HuH-7.5 (cell line): ENCODE measurements around the gene WDR74.
"Not testable (repeated sequence)": the region's sequence is repeated elsewhere in the genome, so short reads cannot be mapped to it uniquely, and the experiment has no call there.

ENCODE experiments used
- DNase-seq: peaks from one replicate; pipeline ENCODE4 v3.0.0; 2011; ENCODE audit warnings: low spot score

Gene WDR74

DNA sequence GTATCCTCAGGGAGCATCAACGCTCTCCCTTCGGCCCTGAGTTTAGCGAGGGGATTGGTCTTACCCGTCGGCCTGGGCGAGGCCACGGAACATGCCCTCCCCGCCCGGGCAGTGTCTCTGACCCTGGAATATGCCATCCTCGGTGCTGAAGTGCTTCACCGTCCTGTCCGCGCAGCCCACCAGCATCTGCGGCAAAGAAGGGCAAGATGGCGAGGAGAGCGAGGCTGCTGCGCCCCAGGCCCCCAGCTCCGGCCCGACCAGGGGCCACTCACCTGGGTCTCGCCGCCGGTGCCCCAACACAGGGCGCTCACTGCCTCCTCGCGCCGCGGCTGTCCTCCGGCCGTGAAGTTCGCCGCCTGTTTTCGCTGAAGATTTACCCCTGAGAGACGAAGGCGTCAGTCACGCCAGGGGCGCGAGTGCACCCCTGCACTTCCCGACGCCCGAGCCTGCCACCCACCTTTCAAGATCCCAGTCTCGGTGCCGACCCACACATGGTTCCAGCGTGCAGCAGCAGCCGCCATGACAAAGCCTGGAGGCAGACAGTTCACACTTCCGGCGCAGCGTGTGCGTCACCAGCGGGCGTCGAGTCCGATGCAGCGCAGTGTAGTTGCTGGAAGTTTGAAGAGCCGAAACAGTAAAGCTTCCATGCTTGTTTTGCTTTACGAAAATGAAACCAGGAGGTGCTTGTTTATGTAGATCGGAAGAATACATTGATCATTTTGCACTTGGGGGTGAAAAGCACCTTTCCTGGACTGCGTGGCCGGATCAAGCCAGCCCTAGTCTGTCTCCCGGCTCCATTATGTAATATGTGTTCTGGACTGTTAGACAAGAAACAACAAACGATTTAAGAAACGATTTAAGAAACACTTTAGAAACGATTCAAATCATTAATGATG, at the start of gene WDR74:
TSS of gene WDR74 (minus strand) at position 541 of the 896 bp plus-strand sequence. CDS start at position 521, 20 bp downstream.
- peak; percentile 69 for DNase-seq

DNA sequence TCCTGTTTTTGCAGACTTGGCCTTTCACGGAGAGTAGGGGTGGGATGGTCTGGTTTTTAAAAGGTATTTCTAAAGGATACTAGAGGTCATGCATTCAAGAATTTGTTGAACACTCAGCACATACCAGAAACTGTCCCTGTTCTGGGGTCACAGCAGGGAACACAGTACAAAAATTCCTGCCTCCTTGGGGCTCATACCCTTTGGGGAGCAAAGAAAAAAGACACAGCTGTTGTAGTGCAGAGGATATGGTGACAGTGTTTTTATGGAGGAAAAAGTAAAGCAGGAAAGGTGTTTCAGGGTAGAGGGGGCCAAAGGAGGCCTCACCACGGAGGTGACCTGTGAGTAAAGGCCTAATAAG, 49.7 kb upstream of the WDR74 start:
- no peak for DNase-seq

DNA sequence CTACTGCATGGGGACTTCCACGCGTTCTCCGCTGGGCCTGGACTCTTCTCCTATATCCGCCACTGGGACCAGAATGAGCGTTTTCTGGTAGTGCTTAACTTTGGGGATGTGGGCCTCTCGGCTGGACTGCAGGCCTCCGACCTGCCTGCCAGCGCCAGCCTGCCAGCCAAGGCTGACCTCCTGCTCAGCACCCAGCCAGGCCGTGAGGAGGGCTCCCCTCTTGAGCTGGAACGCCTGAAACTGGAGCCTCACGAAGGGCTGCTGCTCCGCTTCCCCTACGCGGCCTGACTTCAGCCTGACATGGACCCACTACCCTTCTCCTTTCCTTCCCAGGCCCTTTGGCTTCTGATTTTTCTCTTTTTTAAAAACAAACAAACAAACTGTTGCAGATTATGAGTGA, 49.0 kb upstream of the WDR74 start:
- DNase-seq = no peak

DNA sequence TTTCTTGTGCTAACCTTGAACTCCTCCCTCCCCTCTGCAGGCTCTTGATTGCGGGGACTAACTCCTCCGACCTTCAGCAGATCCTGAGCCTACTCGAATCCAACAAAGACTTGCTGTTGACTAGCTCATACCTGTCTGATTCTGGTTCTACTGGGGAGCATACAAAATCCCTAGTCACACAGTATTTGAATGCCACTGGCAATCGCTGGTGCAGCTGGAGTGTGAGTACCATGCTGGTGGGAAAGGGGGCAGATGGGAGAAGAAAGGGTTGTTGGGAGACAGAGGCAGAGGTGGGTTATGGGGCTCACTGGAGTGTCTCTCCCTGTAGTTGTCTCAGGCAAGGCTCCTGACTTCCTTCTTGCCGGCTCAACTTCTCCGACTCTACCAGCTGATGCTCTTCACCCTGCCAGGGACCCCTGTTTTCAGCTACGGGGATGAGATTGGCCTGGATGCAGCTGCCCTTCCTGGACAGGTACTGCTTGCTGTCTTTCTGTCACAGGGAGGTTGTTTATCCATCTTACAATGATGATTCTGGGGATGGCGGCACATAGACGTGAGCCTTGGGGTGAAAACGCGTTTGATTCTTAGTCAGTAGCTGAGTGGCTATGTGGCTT, 45.9 kb upstream of the WDR74 start:
- DNase-seq = no peak

DNA sequence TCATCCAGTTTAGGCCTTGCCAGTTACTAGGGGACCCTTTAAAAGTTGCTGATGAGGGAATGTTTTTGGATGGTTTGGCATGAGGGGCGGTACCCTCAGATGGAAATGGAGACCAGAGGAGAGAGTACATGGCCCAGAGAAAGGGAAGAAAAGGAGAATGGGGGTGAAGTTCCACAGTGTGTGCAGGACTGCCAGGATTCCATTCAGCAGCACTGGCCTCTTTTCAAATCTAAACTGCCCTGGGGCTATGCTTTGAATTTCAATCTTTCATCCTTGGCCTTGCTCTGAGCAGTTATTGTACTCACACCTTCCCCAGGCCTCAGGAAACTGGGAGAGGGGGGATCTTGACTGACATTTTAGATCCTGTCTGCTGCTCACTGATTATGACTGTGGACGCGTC, 44.3 kb upstream of the WDR74 start:
- DNase-seq = no peak

DNA sequence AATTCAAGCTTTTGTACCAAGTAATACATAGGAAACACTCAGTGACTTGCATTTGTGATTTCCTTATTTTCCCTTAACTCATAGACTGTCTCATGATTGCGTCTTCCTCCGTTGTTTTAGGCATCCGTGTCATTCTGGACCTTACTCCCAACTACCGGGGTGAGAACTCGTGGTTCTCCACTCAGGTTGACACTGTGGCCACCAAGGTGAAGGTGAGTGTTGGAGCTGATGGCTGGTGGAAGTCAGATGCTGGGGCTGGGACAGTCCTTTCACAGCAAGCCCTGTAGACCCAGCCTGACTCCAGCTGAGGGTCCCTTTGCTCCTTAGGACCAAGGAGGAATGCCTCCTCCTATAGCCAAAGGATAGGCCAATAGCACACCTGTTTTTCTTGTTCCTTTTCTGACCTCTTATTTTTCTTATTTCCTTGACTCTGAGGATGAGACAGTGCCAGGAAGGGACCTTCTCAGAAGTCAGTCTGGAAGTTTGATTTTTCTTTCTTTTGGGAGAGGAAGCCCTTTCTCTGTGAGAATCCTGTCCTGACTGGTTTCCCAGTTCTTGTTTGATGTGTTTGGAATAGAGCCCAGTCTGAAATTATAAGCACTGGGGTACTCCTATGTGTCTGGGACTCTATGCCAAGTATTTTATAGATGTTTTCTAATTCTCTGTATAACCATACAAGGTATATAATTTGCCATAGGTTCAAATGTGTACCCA, 43.6 kb upstream of the WDR74 start:
- no peak for DNase-seq

DNA sequence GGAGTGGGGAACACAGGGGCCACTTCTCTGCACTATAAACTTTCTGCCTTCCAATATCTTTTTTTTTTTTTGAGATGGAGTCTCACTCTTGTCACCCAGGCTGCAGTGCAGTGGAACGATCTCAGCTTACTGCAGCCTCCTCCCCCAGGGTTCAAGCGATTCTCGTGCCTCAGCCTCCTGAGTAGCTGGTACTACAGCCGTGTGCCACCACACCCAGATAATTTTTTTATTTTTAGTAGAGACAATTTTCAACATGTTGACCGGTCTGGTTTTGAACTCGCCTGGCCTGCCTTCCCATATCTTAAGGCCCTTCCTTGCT, 43.0 kb upstream of the WDR74 start:
- DNase-seq = no peak

DNA sequence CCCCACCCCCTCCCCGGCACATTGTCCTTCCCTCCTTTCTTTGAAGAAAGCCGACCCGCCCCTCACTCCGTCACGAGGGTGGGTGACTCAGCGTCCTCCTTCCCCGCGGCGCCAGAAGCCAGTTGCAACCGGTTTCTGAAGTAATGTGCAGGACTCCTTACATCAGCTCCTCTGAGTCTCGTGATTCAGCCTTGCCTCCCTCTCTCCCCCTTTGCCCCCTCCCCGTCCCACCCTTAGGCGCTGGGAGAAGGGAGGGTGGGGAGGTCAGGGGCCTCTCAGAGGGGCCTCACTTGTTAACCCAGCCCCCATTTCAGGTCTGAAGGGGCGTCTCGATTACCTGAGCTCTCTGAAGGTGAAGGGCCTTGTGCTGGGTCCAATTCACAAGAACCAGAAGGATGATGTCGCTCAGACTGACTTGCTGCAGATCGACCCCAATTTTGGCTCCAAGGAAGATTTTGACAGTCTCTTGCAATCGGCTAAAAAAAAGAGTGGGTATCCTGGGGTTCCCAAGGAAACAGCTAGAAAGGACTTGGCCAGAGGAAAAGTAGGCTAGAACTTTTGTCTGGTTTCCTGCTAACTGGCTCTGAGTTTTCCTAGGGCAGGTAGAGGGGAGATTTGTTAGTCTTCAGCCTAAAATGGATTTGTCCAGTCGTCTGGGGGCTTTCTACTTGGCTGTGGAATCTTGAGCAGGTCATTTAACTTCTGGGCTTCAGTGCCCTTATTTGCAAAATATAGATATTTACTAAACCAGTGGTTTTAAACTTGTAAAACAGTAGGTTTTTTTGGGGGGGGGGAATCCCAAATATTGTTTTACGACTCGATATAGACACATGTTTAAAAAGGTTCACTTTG, 42.4 kb upstream of the WDR74 start:
- DNase-seq = peak; percentile 85

DNA sequence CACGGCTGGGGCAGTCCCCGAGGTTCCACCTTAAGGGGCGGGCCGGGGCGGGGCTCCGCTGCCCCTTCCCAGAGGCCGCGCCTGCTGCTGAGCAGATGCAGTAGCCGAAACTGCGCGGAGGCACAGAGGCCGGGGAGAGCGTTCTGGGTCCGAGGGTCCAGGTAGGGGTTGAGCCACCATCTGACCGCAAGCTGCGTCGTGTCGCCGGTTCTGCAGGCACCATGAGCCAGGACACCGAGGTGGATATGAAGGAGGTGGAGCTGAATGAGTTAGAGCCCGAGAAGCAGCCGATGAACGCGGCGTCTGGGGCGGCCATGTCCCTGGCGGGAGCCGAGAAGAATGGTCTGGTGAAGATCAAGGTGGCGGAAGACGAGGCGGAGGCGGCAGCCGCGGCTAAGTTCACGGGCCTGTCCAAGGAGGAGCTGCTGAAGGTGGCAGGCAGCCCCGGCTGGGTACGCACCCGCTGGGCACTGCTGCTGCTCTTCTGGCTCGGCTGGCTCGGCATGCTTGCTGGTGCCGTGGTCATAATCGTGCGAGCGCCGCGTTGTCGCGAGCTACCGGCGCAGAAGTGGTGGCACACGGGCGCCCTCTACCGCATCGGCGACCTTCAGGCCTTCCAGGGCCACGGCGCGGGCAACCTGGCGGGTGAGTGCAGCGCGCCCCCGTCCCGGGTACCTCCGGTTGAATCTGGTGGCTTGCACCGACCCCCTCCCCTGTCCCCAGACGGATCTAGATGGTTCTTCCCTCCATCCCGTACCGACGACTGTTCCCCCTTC, 41.6 kb upstream of the WDR74 start, which contains the start of gene SLC3A2:
TSS of gene SLC3A2 (plus strand) at position 94 of the 776 bp plus-strand sequence. CDS start at position 222, 128 bp downstream.
- DNase-seq = peak; percentile 77

DNA sequence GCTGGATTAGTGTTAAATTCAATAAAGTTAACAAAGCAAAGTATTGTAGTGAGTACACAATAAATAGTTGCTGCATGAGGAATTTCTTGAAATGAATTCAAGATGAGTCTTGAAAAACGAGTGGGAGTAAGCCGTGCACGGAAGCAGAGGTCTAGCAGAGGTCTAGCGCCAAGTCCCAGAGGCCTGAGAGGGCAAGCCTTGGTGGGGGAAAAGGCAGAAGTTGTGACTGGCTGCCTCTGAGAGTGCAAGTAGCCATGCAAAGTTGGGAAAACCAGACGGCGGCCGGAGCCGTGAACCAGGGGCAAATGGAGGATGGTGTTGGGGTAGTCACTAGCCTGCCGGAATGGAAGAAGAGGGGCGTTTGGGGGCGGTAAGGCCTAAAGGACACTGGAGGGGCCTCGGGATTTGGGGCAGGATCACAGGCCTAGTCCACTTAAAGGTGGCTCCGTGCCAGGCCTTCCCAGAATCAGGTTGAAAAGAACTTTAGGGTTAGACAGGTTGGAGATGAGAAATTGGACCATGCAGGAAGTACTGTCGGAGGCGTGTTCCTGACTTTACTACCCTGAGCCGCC, 40.9 kb upstream of the WDR74 start:
- DNase-seq = no peak

DNA sequence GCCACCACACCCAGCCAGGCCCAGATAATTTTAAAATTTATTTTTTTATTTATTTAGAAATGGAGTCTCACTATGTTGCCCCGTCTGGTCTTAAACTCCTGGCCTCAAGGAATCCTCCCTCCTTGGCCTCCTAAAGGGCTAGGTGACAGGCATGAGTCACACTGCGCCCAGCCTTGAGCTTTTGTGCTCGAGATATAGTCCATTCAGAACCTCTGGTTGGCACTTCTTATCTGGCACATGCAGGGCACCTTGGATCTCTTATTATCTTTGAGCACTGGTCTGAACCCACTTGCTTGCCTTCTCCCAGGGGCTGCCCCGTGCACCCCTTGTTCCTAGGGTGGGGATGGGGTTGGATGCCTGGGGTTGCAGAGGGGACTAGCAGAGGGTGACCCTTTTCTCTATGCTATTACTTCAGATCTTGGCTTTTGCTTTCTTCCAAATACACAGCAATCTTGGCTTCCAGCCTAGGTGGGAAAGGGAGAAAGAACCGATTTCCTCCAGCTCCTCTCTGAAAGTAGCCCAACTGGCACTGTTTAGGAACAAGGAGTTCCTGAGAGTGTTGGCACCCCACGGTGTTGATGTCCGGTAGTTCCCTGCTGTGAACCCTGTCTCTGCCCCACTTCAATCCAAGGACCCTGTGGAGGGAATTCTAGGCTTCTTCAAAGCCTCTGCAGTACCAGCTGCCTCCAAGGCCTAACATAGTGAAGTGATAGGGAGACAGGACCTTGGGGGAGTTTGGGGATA, 40.0 kb upstream of the WDR74 start:
- DNase-seq = no peak

DNA sequence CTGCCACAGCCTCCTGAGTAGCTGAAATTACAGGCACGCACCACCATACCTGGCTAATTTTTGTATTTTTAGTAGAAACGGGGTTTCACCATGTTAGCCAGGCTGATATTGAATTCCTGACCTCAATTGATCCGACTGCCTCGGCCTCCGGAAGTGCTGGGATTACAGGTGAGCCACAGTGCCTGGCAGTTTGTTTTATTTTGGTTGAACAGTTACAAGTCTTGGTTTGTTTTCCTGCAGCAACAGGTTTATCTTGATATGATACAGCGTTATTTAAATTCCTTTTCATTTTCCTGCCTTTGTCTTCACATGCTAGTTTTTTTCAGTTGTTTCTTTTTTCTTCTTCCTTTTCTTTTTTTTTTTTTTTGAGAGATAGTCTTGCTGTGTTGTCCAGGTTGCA, 37.3 kb upstream of the WDR74 start:
- no peak for DNase-seq

DNA sequence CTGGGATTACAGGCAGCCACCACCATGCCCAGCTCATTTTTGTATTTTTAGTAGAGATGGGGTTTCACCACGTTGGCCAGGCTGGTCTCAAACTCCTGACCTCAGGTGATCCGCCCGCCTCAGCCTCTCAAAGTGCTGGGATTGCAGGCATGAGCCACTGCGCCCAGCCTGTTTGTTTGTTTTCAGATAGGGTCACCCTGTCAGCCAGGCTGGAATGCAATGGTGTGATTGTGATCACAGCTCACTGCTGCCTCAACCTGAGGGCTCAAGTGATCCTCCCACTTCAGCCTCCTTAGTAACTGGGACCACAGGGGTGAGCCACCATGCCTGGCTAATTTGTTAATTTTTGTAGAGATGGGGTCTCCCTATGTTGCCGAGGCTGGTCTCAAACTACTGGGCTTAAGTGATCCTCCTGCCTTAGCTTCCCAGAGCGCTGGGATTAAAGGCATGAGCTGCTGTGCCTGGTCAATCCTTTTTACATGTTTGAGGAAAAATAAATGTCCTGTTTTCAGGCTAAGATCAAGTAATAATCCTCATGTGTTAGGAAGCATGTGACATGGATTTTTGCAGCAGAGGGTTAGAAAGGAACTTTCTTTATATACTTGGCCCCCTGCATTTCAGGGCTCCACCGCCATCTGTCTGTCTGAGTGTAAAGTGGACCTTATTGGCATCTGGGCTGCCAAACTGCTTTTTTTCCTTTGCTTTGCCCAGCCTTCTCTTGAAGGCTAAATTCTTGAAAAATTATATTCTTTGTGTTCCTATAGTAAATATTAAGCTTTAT, 36.5 kb upstream of the WDR74 start:
- DNase-seq = no peak

DNA sequence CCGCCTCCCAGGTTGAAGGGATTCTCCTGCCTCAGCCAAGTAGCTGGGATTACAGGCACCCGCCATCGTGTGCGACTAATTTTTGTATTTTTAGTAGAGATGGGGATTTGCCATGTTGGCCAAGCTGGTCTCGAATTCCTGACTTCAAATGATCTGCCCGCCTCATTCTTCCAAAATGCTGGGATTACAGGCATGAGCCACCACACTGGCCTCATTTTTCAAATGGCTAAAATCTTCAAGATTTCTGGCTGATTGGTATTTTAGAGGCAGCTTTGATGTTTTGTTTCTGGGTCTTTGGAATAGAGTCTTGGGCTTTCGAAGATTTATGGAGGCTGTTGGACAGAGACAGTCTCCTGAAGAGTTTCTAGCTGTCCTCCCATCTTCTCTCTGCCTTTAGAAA, 35.5 kb upstream of the WDR74 start:
- no peak for DNase-seq

DNA sequence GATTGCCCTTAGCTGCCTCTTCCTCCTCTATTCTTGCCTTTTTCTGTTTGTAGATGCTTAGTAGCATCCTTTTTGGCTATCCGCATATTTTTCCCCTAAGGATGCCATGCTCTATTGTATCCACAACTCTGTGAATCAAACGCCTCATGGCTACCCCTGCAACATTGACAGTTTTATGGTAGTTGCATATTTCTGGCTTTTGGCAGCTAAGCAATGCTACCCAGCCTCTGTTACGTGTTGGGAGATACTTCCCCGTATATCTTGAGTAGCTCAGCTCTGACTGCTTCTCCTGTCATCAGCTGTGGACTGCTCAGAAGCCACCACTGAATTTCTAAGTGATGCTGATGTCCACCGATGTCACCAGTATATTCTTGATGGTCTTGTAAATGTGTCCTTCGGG, 26.2 kb upstream of the WDR74 start:
- no peak for DNase-seq

DNA sequence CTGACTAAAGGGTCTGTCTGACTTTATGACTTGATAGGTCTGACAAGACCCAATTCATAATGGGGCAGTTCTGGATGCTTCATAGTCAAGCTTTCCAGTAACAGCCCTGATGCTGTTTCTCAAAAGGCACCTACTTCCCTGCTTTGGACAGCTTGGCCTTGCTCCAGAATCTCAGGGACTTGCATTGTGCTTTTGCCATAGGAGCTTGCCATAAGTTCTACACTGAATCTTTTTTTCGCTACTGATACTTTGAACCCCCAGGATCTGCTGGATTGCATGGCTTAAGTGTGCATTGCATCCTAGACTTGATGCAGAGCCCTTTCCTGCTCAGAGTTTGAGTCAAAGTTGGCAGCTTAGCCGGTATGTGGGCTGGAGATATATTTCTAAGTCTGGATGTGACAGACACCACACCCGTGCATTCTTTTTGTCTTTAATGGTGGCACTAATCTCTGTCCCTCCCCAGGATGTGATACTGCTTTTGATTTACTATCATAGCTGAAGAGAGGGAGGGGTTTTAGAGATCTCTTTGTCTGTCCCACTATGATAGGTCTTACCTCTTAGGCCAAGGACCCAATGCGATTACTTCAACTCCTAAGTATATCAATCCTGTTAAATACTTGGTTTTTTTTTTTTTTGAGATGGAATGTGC, 24.4 kb upstream of the WDR74 start:
- no peak for DNase-seq

DNA sequence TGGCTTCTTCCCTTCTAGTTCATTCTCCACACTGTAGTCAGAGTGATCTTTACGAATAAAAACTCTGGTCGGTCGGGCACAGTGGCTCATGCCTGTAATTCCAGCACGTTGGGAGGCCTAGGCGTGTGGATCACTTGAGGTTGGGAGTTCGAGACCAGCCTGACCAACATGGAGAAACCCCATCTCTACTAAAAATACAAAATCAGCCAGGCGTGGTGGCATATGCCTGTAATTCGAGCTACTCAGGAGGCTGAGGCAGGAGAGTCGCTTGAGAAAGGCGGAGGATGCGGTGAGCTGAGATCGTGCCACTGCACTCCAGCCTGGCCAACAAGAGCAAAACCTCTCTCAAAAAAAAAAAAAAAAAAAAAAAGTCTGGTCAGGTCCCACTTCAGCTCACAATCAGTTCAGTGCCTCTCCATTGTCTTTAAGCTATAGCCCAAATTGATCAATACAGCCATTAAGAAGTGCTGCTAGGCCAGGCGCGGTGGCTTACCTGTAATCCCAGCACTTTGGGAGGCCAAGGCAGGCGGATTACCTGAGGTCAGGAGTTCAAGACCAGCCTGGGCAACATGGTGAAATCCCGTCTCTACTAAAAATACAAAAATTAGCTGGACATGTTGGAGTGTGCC, 22.3 kb upstream of the WDR74 start:
- DNase-seq = not testable (repeated sequence)

DNA sequence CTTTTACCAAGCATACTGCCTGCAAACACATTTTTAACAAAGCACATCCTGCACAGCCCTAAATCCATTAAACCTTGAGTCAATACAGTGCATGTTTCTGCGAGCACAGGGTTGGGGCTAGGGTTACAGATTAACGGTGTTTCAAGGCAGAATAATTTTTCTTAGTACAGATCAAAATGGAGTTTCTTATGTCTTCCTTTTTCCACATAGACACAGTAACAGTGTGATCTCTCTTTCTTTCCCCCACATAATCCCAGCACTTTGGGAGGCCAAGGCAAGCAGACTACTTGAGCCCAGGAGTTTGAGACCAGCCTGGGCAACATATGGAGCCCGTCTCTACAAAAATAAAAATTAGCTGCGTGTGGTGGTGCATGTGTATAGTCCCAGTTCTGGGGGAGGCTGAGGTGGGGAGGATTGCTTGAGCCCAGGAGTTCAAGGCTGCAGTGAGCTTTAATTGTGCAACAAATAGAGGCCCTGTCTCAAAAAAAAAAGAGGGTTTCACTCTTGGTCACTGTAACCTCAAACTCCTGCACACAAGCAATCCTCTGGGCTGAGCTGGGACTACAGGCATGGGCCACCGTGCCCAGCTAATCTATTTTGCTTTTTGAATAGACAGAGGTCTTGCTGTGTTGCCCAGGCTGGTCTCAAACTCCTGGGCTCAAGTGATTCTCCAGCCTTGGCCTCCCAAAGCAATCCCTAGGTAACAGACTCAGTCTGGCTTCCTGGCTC, 21.6 kb upstream of the WDR74 start:
- no peak for DNase-seq
